ENCODE data around the gene PLEKHA3. TPM values are rescaled to one million over a fixed set of nuclear protein-coding genes. Genes with fewer than 3 reads are reported as not detected.

Gene PLEKHA3
- total and polyA plus RNA-seq, 11 donors = 3.0 to 50.4 (median 38.7) TPM

DNA sequence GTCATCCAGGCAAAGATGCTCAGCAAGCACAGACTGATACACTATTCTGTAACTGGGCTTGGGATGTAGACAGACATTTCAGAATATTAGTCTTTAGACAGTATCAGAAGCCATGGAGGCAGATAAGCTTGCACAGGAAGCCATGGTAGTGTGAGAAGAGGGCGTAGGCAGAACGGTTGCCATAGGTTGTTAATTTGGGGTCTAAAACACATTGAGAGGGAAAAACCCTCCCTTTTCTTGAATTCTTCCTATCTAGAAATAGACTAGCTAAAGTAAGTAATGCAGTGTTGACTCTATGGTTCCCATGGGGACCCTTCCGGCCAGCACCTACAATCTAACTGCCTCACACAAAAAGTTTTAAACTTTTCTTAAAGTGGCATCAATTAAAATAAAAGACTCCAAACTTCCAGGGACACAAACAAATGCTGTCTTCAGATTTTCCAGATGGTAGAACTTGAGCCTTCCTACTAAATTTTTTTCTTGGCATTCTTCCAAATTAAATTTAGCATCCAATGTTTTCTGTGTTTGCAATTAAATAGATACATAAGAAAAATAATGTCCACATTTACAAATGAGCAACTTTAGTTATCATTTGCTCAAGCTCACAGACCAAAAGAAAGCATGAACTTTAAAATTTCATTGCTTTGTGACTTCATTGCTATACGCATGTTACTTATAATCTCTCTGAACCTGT is 31.1 kb upstream of the PLEKHA3 start:
- Histone ChIP-seq H3K4me3 (peak overlapping the region in 8 of 12 donors; percentile 74 to 95 (median 90)), H3K27ac (peak overlapping the region in 1 of 12 donors; percentile 97), H3K36me3 (peaks cover 0 to 47% (median 43%) of the 10 kb centered on the region in 9 donors), H3K4me1 (peaks cover 0 to 35% (median 26%) of the 10 kb centered on the region in 12 donors), H3K27me3 (no peaks in the 10 kb centered on the region), H3K9me3 (no peaks in the 10 kb centered on the region)
- ATAC-seq = no peak
- no peak for DNase-seq
- WGBS, 4 donors = 35 to 70% (median 66%) methylated on average over 4 of the region's 4 CpGs
- intact Hi-C loops (cut with DNase I) = no loop called here
- TF ChIP-seq, protein P1, sequence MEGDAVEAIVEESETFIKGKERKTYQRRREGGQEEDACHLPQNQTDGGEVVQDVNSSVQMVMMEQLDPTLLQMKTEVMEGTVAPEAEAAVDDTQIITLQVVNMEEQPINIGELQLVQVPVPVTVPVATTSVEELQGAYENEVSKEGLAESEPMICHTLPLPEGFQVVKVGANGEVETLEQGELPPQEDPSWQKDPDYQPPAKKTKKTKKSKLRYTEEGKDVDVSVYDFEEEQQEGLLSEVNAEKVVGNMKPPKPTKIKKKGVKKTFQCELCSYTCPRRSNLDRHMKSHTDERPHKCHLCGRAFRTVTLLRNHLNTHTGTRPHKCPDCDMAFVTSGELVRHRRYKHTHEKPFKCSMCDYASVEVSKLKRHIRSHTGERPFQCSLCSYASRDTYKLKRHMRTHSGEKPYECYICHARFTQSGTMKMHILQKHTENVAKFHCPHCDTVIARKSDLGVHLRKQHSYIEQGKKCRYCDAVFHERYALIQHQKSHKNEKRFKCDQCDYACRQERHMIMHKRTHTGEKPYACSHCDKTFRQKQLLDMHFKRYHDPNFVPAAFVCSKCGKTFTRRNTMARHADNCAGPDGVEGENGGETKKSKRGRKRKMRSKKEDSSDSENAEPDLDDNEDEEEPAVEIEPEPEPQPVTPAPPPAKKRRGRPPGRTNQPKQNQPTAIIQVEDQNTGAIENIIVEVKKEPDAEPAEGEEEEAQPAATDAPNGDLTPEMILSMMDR (IDR thresholded peaks at IDR 0.05) = no peak
- TF ChIP-seq POLR2A (IDR thresholded peaks at IDR 0.05) = no peak

DNA sequence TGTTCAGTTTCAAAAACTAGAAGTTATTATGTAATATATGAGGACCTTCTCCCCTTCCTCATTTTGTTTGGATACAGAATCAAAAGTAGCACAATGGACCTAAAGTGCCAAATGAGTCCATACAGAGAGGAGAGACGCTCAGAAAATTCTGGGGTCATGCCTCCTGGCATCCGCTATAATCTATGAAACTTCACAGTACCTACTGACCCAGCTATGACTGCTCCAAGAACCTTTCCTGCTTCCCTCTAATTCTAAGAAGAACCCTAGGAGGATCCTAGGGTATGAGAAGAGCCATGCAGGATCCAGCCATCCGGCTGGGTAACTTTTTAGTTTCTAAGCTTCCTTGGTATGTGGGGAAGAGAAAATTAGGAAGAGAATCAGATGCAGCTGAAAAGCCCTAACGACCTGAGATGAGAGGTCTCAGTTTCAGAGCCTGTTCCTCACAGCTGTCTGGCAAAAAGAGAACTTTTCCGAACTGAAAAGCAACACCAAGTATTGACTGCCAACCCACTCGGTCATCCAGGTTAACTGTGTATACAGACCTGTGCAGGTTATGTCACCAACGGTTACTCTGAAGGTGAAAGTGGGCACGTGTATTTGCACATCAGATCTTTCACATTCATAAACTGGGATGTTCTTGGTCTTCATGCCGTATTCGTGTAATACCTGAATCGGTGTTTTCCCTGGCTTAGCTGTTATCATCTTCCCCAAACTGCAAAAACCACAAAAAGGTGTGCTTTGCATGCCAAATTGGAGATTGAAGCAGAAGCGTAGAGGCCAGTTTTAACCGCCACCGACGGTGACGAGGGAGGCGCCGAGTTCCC is 30.3 kb upstream of the PLEKHA3 start:
- Histone ChIP-seq H3K27ac (peak overlapping the region; percentile 88 to 99 (median 98)), H3K27me3 (no peaks in the 10 kb centered on the region), H3K9me3 (no peaks in the 10 kb centered on the region), H3K36me3 (peaks cover 0 to 39% (median 35%) of the 10 kb centered on the region in 9 donors), H3K4me3 (peak overlapping the region; percentile 74 to 96 (median 90)), H3K4me1 (peaks cover 0 to 35% (median 26%) of the 10 kb centered on the region in 12 donors)
- DNase-seq (no peak), ATAC-seq (no peak)
- WGBS, 4 donors = 7 to 11% (median 7%) methylated on average over 16 to 18 of the region's 18 CpGs
- no peak for TF ChIP-seq POLR2A (IDR thresholded peaks at IDR 0.05)
- TF ChIP-seq, protein P1 (IDR thresholded peaks at IDR 0.05) = no peak
- intact Hi-C loops (cut with DNase I) = loop anchor here in 4 of 10 donors (2.0 to 5.0 kb wide), 3 partner anchors 29 to 72 kb away; partner anchors contain the start of gene FKBP7 (in 2 of the 4)

DNA sequence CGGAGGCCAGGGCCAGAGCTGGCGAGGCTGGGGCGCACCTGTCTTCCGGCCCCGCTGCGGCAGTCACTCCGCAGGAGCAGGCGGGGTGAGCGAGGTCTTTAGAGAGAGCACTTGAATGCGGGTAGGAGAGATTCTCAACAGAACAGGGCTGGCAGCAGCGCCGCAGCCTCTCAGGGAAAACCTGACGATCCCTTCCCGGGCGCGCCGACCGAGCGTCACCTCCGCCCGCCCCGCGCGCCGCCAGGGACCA is 29.8 kb upstream of the PLEKHA3 start:
- Histone ChIP-seq H3K27me3 (no peaks in the 10 kb centered on the region), H3K36me3 (peaks cover 0 to 34% (median 29%) of the 10 kb centered on the region in 9 donors), H3K9me3 (no peaks in the 10 kb centered on the region), H3K27ac (peak overlapping the region; percentile 88 to 99 (median 98)), H3K4me3 (peak overlapping the region; percentile 74 to 96 (median 90)), H3K4me1 (peaks cover 0 to 35% (median 26%) of the 10 kb centered on the region in 12 donors)
- TF ChIP-seq, protein P1 (IDR thresholded peaks at IDR 0.05) = no peak
- no peak for TF ChIP-seq POLR2A (IDR thresholded peaks at IDR 0.05)
- 0% methylated on average over 10 to 25 of the region's 25 CpGs for WGBS, 4 donors
- intact Hi-C loops (cut with DNase I) = loop anchor here in 4 of 10 donors (2.0 to 5.0 kb wide), 3 partner anchors 28 to 72 kb away; partner anchors contain the start of gene FKBP7 (in 2 of the 4)
- peak in 1 of 4 donors; percentile 2 for ATAC-seq
- DNase-seq = no peak

Measured in heart left ventricle (tissue), 16 donors.